Adrenal gland (tissue), 5 donors: ENCODE data around the gene ZFHX2.

Experiments
- POLR2A ChIP-seq, 2 donors: fragments of 450-650 bp; IDR thresholded peaks; one replicate each; pipeline ENCODE4 v1.6.1; 2017; ENCODE audit warnings: antibody characterized with exemption in 2 of 2, mild to moderate bottlenecking in 2 of 2, moderate library complexity in 1 of 2
- TF ChIP-seq, protein P1 (sequence below), 6 experiments: fragments of 450-650 bp in 4 of 6; fragments of 200-600 bp in 2 of 6; sonication (generic) in 1 of 6; IDR thresholded peaks; 1 replicate in 5 of 6; 2 replicates in 1 of 6; pipeline versions ENCODE4 v1.5.1 to v1.8.0; 2016 to 2021; ENCODE audit warnings: antibody characterized with exemption in 6 of 6, mild to moderate bottlenecking in 2 of 6, moderate library complexity in 1 of 6
- donor health status: DM: no; HTN: no; CAD: no.

DNA sequence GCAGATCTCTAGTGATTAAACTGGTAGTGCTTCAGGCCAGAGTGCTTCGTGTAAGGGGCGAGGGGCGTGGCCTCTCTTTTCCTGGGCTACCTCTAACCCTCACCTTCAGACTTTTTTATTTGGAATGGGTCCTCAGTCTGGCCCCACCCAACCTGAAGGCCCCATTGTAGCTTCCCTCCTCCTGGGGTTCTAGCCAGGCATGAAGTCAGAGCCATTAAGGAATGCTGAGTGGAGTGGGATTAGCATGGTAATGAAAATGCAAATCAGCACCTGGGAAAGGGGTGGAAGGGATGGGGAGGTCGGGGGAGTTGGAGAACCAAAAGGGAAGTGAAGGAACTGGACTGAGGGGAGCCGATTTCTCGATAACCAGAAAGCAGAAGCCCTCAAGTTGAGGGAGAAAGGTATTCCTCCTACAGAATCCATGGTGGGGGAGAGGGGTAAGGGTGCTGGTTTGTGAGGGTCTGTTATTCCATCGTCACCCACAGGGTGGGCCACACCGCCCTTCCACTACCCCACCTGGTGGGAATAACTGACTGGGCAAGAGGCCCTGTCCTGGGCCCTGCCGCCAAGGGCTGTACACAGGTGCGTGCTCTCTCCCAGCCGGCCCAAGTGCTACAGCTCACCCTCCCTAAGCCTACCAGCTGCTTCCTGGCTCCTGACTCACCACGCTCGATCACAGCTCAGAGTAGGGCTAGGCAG is 14.1 kb downstream of the ZFHX2 start:
- TF ChIP-seq, protein P1, sequence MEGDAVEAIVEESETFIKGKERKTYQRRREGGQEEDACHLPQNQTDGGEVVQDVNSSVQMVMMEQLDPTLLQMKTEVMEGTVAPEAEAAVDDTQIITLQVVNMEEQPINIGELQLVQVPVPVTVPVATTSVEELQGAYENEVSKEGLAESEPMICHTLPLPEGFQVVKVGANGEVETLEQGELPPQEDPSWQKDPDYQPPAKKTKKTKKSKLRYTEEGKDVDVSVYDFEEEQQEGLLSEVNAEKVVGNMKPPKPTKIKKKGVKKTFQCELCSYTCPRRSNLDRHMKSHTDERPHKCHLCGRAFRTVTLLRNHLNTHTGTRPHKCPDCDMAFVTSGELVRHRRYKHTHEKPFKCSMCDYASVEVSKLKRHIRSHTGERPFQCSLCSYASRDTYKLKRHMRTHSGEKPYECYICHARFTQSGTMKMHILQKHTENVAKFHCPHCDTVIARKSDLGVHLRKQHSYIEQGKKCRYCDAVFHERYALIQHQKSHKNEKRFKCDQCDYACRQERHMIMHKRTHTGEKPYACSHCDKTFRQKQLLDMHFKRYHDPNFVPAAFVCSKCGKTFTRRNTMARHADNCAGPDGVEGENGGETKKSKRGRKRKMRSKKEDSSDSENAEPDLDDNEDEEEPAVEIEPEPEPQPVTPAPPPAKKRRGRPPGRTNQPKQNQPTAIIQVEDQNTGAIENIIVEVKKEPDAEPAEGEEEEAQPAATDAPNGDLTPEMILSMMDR (IDR thresholded peaks at IDR 0.05), result no peak
- no peak for TF ChIP-seq POLR2A (IDR thresholded peaks at IDR 0.05)
